GM19455 (cell line): ENCODE data around the gene MISP.

ENCODE experiments used
- ATAC-seq: cut with Tn5 transposase; IDR thresholded peaks from one replicate; pipeline ENCODE4 v1.9.1; 2021; ENCODE audit not compliant: unreplicated experiment

Gene MISP

DNA sequence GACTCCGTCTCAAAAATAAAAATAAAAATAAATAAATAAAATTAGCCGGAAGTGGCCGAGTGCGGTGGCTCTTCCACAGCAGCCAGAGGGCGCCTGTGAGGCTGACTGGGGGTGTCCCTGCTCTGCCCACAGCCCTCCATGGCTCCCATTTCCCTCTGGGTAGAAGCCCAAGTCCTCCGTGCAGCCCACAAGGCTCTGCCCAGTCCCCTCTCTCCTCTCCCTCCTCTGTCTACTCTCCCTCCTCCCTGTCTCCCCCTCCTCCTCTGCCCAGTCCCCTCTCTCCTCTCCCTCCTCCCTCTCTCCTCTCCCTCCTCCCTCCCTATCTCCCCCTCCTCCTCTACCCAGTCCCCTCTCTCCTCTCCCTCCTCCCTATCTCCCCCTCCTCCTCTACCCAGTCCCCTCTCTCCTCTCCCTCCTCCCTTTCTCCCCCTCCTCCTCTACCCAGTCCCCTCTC lies 20.4 kb downstream of the MISP start:
- ATAC-seq = no peak

DNA sequence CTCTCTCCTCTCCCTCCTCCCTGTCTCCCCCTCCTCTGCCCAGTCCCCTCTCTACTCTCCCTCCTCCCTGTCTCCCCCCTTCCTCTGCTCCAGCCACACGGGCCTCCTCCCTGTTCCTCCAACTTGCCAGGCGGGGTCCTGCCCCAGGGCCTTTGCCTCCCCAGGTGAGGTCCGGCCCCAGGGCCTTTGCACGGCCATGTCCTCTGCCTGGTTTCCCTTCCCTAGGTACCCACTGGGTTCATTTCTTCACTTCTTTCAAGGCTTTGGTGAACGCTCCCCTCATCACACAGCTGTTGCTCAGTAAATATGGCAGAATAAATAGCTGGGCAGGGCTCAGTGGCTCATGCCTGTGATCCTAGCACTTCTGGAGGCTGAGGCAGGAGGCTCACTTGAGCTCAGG lies 21.2 kb downstream of the MISP start:
- no peak for ATAC-seq

DNA sequence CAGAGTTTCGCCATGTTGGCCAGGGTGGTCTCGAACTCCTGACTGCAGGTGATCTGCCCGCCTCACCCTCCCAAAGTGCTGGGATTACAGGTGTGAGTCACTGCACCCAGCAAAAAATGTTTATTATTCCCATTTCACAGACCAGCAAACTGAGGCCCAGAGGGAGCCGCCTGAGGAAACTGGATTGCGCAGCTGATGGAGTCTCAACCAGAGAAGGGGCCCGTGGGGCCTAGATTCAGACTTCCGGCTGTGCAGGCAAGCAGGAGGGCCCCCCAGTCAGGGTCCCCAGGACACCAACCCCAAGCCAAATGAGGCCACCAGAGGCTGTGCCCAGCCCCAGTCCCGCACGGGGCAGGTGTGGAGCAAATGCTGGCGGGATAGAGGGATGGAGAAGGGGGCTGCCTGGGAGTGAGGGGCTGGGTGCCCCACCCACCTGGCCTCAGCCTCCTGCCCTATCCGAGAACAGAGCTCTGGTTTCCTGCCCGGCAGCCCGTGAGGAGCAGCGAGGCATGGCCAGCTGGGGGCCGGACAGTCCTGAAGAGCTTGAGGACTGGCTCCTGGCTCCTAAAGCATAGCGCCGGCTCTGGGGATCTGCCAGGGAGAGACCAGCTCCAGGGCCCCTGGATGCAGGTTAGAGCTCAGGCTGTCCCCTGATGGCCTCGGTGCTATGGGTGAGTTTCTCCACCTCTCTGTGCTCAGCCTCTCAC lies 22.0 kb downstream of the MISP start:
- no peak for ATAC-seq

DNA sequence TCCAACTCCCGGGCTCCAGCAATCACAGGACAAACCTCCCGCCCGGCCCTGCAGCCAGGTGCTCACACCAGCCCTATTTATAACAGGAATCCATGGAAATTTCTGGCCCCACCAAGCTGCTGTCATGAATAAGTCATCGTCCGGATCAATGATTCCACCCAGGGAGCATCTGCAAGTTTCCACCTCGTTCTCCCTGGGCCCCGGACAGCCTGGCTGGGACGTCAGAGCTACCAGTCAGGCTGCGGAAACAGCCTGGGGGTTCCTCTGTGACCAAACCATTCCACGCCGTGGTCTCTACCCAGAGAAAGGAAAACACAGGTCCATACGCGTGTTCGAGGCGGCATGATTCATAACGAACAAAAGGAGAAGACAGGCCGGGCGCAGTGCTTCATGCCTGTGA lies 25.6 kb downstream of the MISP start:
- no peak for ATAC-seq

DNA sequence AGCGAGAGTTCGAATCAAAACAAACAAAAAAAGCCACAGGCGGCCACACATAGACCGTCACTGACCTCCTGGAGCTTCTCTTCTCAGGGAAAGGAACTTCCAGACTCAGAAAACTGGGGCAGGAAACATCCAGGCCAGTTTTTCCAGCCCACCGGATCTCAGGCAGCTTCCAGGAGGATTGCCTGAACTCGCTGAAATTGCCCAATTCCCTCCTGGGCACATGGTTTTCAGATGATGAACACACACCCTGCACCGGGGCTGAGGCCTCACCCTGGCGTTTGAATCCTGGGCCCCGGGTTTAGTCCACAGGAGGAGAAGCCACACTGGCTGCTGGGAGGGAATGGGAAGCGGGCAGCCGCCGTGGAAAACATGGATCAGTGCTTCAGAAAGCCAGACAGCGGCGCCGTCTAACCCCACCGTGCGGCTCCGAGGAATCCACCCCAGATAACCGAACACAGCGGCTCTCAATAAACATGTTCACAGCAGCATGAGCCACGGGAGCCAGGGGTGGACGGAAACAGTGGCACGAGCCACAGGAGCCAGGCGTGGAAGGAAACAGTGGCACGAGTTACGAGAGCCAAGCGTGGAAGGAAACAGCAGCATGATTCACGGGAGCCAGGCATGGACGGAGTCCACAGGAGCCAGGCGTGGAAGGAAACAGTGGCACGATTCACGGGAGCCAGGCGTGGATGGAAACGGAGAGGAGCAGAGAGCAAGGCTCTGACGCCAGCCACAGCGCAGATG lies 28.2 kb downstream of the MISP start:
- no peak for ATAC-seq

DNA sequence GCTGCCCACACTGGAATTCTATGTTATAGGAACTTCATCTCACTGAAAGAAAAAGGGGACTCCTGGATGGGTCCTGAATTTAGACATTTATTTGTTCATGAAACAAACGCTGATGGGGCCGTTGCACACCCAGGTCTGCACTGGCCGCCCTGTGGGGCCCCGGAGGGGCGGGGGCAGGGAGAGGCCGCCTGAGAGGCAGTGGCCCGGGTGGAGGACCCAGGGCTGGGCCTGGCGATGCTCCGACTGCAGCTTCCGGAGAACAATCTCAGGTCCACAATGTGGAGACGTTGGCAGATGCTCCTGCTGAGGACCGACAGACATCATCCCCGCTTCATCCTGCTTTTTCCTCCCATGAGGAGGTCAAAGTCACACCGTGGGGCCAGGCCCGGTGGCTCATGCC lies 30.0 kb downstream of the MISP start:
- no peak for ATAC-seq

DNA sequence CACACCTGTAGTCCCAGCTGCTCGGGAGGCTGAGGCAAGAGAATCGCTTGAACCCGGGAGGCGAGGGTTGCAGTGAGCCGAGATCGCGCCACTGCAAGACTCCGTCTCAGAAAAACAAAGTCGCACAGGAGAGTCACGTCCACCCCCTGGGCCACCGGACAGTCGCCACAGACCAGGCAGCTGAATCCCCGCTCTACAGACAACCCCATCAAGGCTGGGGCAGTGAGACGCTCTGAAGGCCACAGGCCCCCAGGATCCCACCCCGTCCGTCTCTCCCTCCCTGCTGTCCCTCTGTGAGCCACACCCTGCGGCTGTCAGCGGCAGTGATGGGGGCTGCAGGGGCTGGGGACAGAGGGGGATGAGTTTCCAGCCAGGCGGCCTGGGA lies 30.9 kb downstream of the MISP start:
- ATAC-seq = no peak

DNA sequence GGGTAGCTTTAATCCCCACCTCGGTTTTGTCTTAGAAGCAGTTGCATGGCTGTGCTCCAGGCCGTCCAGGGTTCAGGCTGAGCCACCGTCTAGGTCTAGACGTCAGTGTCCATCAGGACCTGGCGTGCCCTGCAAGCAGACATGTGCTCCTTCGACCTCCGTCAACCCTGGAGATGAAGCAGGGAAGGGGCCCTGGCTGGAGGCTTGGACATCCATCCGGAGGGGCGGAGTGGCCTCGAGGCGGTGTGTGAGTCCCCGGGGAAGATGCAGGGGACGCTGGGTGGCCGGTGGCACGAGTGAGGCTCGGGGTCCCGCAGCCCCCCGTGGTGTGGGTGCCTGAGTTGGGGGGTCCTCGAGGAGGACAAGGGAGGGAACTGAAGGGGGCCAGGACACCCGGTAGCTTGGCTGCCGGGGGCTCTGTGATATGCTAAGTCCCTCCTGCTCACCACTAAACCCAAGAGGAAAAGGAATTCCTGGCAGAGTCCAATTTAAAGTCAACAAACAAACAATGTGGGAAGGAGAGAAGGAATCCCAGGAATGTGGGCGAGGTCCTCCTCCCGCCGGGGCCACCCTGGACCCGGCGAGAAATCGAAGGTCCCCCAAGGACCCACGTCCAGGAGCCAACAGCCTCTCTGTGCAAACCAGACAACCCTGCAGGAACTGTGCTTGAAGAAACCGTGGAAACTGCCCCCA lies 31.4 kb downstream of the MISP start:
- no peak for ATAC-seq

DNA sequence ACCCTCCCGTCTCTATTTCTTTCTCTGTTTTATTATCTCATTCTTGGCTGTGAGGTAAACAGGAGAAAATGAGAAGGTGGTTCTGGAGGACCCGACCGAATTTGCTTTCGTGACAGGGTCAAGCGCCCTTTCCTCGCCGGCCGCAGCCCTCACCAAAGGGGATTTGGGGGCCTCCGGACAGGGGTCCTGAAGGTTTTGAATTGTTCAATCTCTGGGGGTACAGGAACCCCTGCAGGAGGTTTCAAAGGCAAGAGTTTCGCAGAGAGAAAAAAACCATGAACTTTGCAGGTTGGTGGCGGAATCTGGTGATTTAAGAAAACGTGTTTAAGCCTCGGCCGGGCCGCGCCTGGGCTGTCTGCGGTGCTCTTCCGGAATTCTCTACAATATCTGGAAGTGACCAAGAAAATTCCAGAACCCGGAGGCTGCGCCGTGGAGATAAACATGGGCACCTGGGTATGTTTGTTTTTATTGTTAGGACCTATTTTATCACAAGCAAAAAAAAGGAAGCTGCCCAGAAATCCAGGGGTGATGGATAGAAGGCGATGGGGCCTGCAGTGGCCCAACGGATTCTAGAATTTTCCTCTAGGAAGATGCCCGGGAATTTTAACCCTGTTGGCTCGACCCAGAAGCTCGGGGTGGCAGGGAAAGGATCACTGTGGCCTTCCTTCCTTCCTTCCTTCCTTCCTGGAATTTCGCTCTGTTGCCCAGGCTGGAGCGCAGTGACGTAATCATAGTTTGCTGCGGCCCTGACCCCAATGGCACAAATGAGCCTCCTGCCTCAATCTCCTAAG lies 32.2 kb downstream of the MISP start:
- no peak for ATAC-seq

DNA sequence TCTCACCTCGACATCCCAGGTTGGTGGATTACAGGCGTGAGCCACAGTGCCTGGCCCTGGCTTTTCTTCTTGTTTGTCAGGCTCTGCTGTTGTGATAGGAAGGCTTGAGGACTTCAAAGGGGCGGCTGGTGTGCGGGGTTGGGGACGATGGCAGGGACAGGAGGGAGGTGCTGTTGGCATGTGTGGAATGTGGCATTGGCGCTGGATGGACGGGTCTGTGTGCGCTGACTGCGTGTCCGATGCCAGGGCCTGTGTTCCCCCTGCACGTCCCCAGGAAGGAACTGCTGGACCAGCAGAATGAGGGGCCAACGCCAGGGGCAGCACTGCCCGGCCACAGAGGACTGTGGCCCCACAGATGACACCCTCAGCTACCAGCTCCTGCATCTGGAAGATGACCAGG lies 33.6 kb downstream of the MISP start:
- ATAC-seq = no peak

DNA sequence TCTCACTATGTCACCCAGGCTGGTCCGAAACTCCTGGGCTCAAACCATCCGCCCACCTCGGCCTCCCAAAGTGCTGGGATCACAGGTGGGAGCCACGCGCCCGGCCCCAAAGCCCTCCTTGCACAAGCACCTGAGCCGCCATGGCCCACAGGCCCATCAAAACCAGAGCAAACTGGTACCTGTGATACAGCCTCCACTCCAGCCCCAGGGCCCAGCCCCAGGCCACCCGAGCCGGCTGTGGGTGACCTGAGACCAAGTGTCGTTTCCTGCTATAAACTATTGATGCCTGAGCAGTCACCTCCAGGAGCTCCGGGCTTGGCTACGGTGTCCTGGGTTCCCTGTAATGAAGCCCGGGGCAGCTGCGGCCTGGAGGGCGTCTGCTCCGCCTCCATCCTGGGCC lies 36.6 kb downstream of the MISP start:
- ATAC-seq = no peak

DNA sequence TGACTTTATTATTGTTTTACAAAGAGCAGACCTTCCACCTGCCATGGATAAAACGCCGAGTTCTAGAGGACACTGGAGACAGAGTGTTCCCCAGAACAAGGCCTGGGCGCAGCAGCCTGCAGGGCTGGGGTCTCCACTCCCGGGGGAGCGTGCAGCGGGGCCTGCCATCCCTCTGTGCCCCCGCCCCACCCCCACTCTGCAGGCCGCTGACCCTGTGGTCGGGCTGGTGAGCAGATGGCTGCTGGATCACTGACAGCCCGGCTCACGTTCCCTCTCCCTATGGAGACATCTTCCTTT lies 37.7 kb downstream of the MISP start:
- no peak for ATAC-seq

DNA sequence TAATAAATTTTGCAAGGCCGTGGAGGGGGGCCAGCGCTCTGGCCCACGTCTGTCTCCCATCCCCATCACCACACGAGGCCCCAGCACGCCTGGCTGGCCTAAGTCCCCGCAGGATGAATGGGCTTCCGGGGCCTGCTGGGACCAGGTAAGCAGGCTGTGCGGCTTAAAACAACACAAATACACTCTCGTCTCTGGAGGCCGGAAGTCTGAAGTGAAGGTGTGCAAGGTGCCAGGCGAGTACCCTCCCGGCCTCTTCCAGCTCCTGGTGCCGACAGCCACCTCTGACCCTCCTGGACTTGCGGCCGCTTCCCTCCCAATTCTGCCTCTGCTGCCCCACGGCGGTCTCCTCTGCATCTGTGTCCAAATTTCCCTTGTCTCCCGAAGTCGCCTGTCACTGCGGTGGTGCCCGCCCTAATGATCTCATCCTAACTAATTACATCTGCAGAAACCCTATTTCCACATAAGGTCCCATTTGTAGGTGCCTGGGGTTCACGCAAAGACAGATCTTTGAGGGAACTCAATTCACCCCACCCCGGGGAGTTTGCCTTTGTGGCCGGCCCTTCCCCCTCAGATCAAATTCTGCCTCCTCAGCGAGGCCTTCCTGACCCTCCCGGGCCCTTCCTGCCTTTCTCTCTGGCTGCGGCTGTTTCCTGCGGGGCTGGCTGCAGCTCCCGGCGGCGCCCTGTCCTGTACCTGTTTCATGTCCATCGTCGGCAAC lies 38.2 kb downstream of the MISP start:
- no peak for ATAC-seq

DNA sequence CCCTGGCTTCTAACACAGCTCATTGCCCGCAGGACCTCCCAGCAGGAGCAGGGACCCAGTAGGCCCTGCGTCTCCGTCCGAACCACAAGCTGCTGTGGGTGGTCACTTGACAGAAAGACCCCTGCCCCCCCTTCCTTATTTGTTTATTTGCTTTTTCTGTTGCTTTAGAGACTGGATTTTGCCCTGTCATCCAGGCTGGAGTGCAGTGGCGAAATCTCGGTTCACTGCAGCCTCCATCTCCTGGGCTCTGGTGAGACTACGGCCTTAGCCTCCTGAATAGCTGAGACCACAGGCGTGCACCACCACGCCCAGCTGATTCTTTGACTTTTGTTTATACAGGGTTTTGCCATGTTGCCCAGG lies 38.8 kb downstream of the MISP start:
- no peak for ATAC-seq

DNA sequence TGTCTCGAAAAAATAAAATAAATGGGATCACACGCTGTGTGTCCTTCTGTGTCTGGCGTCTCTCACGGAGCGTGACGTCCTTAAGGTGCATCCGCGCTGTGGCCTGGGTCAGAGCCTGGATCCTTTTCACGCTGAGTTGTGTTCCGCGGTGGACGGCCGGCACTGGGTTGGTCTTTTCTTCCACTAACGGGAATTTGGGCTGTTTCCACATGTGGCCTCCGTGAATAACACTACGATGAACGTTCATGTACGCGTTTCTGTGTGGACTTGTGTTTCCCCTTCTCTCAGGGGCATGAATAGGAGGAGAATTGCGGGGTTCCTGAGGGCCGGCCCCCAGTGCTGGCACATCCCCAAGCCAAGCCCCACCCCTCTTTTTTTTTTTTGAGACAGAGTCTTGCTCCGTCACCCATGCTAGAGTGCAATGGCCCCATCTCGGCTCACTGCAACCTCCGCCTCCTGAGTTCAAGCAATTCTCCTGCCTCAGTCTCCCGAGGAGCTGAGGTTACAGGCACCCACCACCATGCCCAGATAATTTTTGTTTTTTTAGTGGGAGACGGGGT lies 40.2 kb downstream of the MISP start:
- no peak for ATAC-seq

DNA sequence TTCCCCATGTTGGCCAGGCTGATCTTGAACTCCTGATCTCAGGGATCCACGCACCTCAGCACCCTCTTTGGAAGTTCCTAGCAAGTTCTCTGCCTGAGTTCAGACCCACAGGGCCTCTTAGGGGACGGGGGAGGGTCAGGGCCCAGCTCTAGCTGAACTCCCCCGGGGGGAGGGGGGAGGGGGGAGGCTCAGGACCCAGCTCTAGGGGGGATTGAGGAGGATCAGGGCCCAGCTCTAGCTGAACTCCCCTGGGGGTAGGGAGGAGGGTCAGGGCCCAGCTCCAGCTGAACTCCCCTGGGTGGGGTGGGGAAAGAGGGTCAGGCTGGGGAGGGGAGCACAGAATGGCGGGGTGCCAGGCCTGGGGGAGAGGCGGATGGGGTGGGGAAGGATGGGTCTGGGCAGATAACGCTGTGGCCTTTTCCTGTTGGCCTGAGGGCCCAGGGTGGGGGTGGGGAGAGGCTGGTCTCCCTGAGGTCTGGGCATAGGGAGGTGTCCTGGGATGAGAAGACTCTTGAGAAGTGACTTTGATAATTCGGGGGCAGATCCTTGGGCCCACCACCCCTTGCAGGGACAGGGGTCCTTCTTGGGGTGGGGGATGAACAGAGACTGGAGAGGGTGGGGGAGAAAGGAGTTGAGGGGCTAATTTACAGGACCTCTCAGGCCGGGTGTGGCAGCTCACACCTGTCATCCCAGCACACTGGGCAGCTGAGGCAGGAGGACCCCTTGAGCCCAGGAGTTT lies 40.8 kb downstream of the MISP start:
- ATAC-seq = no peak

DNA sequence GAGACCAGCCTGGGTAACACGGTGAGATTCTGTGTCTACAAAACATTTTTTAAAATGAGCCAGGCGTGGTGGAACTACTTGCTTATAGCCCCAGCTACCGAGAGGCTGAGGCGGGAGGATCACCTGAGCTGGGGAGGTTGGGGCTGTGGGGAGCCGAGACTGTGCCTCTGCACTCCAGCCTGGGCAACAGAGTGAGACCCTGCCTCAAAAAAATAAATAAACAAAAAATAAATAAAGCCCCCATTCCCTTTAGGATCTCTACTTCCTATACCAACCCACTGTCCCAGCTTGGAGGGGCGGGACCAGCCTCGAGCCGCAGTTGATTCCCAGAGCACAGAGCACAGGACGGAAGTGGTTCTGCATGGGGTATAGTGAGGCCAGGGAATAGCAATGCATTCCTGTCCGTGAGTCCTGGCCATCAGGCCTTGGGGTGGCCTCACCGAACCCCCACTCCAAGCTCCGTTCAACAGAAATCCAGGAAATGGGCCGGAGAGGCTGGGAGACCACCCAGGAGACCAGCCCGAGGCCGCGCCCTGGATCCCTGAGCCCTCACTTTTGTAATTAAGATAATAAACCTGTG lies 41.5 kb downstream of the MISP start:
- no peak for ATAC-seq

DNA sequence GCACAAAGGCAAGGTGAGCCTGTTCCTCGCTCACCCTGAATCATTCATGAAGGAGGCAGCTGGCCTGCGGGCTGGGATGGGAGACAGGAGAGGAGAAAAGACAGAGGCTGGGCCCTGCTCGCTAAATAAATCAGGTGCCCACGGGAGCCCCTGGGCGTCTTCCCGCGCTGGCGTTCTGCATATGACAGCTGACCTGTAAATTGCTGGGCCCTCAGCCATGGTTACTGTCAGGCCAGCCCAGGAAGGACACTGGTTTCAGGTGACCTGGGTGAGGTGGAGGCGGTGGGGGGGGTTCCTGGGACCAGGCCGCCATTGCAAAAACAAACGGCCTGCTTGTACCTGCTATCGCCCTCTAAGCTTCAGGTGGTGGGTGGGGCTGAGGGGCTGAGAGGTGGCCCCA lies 42.9 kb downstream of the MISP start:
- ATAC-seq = no peak

DNA sequence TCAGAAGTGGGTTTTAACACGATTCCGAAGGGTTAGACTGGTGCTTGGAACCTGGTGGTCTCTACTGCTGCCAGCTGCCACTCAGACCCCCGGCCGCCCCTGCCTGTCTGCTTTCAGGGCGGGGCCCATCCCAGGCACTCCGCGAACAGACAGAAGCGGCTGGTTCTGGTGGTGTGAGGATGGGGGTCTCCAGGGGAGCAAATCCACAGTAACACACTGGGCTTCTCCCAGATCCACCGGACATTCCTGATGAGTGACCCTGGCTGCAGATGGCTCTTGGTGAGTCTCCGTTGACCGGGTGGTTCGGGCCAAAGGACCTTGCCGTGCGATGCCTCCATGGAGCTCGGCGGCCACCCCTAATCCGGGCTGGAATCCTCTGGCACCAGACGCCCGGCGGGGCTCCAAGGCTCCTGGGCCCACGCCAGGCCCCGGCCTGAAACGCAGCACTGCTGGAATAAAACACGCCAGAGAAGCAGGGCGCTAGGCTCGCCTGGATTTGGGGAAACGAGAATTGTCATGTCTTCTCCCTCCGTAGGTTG lies 44.2 kb downstream of the MISP start:
- ATAC-seq = no peak
